ENCODE results near the gene VPREB3.

VPREB3 gene

GRCh38 chr22:23754220-23754919, at the start of gene VPREB3:
VPREB3 (minus strand) TSS chr22:23754425; CDS start chr22:23754363, 62 bp downstream.
- DNase-seq, result no peak

GRCh38 chr22:23803001-23803819, 49.0 kb upstream of the VPREB3 start:
- no peak for DNase-seq

GRCh38 chr22:23801886-23802377, 47.7 kb upstream of the VPREB3 start:
- no peak for DNase-seq

GRCh38 chr22:23801238-23801821, 47.1 kb upstream of the VPREB3 start:
- DNase-seq, result no peak

- DNase-seq, result no peak
Measured at GRCh38 chr22:23800297-23801237, 46.3 kb upstream of the VPREB3 start.

GRCh38 chr22:23796461-23796860, 42.2 kb upstream of the VPREB3 start:
- no peak for DNase-seq

GRCh38 chr22:23793326-23793725, 39.1 kb upstream of the VPREB3 start:
- DNase-seq, result no peak

- DNase-seq, result no peak
Measured at GRCh38 chr22:23791738-23792645, 37.8 kb upstream of the VPREB3 start.

GRCh38 chr22:23790819-23791737, 36.9 kb upstream of the VPREB3 start:
- DNase-seq, result no peak

GRCh38 chr22:23789638-23790037, 35.4 kb upstream of the VPREB3 start:
- DNase-seq, result no peak

GRCh38 chr22:23789121-23789520, 34.9 kb upstream of the VPREB3 start:
- no peak for DNase-seq

- DNase-seq, result no peak
Measured at GRCh38 chr22:23787910-23788309, 33.7 kb upstream of the VPREB3 start.

GRCh38 chr22:23787600-23787896, 33.3 kb upstream of the VPREB3 start:
- no peak for DNase-seq

GRCh38 chr22:23786752-23787599, 32.8 kb upstream of the VPREB3 start, which contains the start of gene SMARCB1:
SMARCB1 (plus strand) TSS chr22:23786966; CDS start chr22:23787170, 204 bp downstream.
- DNase-seq, result peak; percentile 90

- DNase-seq, result no peak
Measured at GRCh38 chr22:23786261-23786710, 32.1 kb upstream of the VPREB3 start.

- no peak for DNase-seq
Measured at GRCh38 chr22:23784215-23784732, 30.0 kb upstream of the VPREB3 start.

GRCh38 chr22:23783265-23784150, 29.3 kb upstream of the VPREB3 start:
- DNase-seq, result no peak

- no peak for DNase-seq
Measured at GRCh38 chr22:23782703-23783102, 28.5 kb upstream of the VPREB3 start.
